ENCODE data around the gene EEF2KMT.
"Not testable (repeated sequence)": the region's sequence is repeated elsewhere in the genome, so short reads cannot be mapped to it uniquely, and the experiment has no call there.

Gene EEF2KMT

GRCh38 chr16:5093746-5094145 is 3.8 kb downstream of the EEF2KMT start:
- peak; percentile 16 for DNase-seq

- peak; percentile 9 for DNase-seq
Observed at GRCh38 chr16:5093081-5093480, 4.5 kb downstream of the EEF2KMT start.

- not testable (repeated sequence) for DNase-seq
Observed at GRCh38 chr16:5090592-5090991, 7.0 kb downstream of the EEF2KMT start.

GRCh38 chr16:5089911-5090555 is 7.6 kb downstream of the EEF2KMT start:
- peak; percentile 20 for DNase-seq

- DNase-seq = peak; percentile 23
Observed at GRCh38 chr16:5088936-5089335, 8.7 kb downstream of the EEF2KMT start.

GRCh38 chr16:5088086-5088790 is 9.4 kb downstream of the EEF2KMT start:
- peak; percentile 9 for DNase-seq

- DNase-seq = peak; percentile 12
Observed at GRCh38 chr16:5085716-5086115, 11.9 kb downstream of the EEF2KMT start.

- peak; percentile 18 for DNase-seq
Observed at GRCh38 chr16:5084802-5085201, 12.8 kb downstream of the EEF2KMT start.

- DNase-seq = not testable (repeated sequence)
Observed at GRCh38 chr16:5084099-5084731, 13.4 kb downstream of the EEF2KMT start.

- DNase-seq = peak; percentile 18
Observed at GRCh38 chr16:5083646-5084045, 13.9 kb downstream of the EEF2KMT start.

GRCh38 chr16:5080996-5081395 is 16.6 kb downstream of the EEF2KMT start:
- peak; percentile 27 for DNase-seq

- not testable (repeated sequence) for DNase-seq
Observed at GRCh38 chr16:5080461-5080860, 17.1 kb downstream of the EEF2KMT start.

- DNase-seq = peak; percentile 16
Observed at GRCh38 chr16:5078626-5079025, 19.0 kb downstream of the EEF2KMT start.

GRCh38 chr16:5077304-5077703 is 20.3 kb downstream of the EEF2KMT start:
- peak; percentile 8 for DNase-seq

GRCh38 chr16:5075637-5076036 is 22.0 kb downstream of the EEF2KMT start:
- DNase-seq = peak; percentile 19

GRCh38 chr16:5073771-5074170 is 23.8 kb downstream of the EEF2KMT start:
- DNase-seq = peak; percentile 6

- DNase-seq = no peak
Observed at GRCh38 chr16:5073279-5073629, 24.3 kb downstream of the EEF2KMT start.

- no peak for DNase-seq
Observed at GRCh38 chr16:5072334-5073278, 25.0 kb downstream of the EEF2KMT start.

- peak; percentile 92 for DNase-seq
Observed at GRCh38 chr16:5071681-5072333, 25.8 kb downstream of the EEF2KMT start, which contains the start of gene ALG1. ALG1 (plus strand) TSS chr16:5071843; CDS start chr16:5071850, 7 bp downstream.

GRCh38 chr16:5071341-5071680 is 26.3 kb downstream of the EEF2KMT start:
- no peak for DNase-seq

- no peak for DNase-seq
Observed at GRCh38 chr16:5070431-5071186, 27.0 kb downstream of the EEF2KMT start.

- peak; percentile 15 for DNase-seq
Observed at GRCh38 chr16:5069854-5070253, 27.7 kb downstream of the EEF2KMT start.

Measured in left hindlimb (tissue), 1 donor.